T-helper 1 cell treated with Interleukin-12 subunit alpha and Interleukin-12 subunit beta and Interleukin-4 antibody, amounts not matched to agents 30 μg/mL and 1 μg/mL, for 36 hours (primary cell): Measurements from ENCODE around the gene SLC2A6.

Experiments
- H3K27ac Mint-ChIP-seq: one replicate; pipeline ENCODE4 v1.8.0; 2021; ENCODE audit warnings: mild to moderate bottlenecking, mixed read lengths
- H3K27me3 Mint-ChIP-seq: one replicate; pipeline ENCODE4 v1.8.0; 2021; ENCODE audit warnings: low read depth, mixed read lengths
- H3K36me3 Mint-ChIP-seq: one replicate; pipeline ENCODE4 v1.8.0; 2021; ENCODE audit warnings: low read depth, mixed read lengths
- H3K4me1 Mint-ChIP-seq: one replicate; pipeline ENCODE4 v1.8.0; 2021; ENCODE audit warnings: low read depth, mixed read lengths
- H3K4me3 Mint-ChIP-seq: one replicate; pipeline ENCODE4 v1.8.0; 2021; ENCODE audit warnings: mild to moderate bottlenecking, moderate library complexity, mixed read lengths
- H3K9me3 Mint-ChIP-seq: one replicate; pipeline ENCODE4 v1.8.0; 2021; ENCODE audit warnings: mixed read lengths

SLC2A6 gene

DNA sequence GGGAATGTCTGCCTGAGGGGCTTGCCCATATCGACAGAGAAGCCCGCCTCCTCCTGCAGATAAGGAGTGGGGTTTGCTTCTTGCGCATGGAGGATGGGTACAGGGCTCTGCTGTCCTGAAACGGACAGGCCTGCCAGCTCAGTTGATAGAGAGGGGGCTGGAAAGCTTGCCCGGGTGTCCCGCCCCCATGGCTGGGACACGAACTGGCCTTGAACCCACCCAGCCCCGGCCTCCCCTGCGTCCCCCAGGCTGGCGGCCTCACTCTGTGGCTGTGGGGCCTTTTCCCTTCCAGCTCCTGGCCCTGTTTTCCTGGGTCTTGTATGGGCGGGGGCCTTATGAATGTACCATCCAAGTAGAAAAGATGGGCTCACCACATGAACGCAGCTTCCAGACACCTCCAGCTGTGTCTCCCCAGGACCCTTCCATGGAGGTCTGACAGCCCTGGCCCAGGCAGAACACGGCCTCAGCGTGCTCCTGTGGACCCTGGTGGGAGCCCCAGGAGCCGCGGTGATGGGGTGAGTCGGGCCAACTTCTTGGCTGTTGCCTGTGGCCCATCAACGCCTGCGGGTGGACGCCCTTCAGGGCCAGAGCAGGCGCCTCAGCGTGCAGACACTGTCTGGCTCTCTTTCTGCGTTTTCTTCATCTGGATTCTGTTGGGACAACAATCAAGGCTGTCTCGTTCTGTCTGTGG lies 15.9 kb upstream of the SLC2A6 start:
- Mint-ChIP-seq H3K27me3 (no peaks in the 10 kb centered on the region), H3K27ac (no peak overlapping the region), H3K4me3 (no peak overlapping the region), H3K9me3 (no peaks in the 10 kb centered on the region), H3K4me1 (no peaks in the 10 kb centered on the region), H3K36me3 (no peaks in the 10 kb centered on the region)

DNA sequence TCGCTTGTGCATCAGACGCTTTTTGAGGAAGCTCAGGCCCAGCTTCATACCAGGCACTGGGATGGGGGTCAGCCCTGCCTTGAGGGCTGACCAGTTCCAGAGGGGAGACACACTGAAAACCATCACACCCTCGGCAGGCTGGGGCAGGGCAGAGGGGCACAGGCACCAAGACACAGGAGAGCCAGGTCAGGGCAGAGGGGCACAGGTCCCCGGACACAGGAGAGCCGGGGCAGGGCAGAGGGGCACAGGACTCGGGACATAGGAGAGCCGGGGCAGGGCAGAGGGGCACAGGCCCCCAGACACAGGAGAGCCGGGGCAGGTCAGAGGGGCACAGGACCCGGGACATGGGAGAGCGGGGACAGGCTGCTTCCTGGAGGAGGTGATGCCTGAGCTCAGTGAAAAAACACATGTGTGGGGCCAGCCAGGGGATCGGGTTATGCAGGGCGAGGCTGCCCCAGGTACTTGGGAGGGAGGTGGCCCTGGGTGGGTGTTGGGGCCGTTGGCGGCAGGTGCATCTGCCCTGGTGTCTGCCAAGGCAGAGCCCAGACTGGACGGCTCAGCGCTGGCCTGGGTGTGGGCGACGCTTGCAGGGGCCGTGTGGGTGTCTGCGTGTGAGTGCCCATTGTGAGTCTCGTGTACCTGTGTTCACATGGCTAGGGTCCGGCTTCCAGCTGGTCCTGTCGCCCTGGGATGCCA lies 15.1 kb upstream of the SLC2A6 start:
- H3K27ac Mint-ChIP-seq = no peak overlapping the region
- H3K27me3 Mint-ChIP-seq = no peaks in the 10 kb centered on the region
- H3K4me3 Mint-ChIP-seq = no peak overlapping the region

DNA sequence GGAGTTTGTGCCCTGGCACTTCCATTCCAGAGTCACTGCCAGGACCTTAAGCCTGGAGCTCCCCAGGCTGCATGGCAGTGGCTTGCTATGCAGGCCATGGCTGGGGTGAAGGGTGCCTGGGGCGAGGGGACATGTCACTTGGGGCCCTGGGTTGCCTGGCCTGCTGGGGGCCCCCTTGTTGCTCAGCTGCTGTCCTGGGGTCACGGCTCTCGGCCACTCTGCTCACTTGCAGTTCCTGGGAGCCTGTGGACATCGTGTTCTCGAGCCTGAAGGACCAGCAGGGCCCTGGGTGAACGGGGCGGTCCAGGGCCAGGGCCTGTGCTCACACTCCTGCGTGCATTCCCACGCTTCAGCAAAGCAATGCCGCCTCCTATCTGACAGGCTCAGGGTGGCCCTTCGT lies 14.5 kb upstream of the SLC2A6 start:
- no peaks in the 10 kb centered on the region for H3K4me1 Mint-ChIP-seq
- H3K36me3 Mint-ChIP-seq = no peaks in the 10 kb centered on the region
- H3K27me3 Mint-ChIP-seq = no peaks in the 10 kb centered on the region
- no peak overlapping the region for H3K27ac Mint-ChIP-seq
- H3K4me3 Mint-ChIP-seq = no peak overlapping the region
- H3K9me3 Mint-ChIP-seq = no peaks in the 10 kb centered on the region

More for the DNA sequence above, 15.1 kb upstream of the SLC2A6 start:
- Mint-ChIP-seq H3K9me3 (no peaks in the 10 kb centered on the region), H3K36me3 (no peaks in the 10 kb centered on the region), H3K4me1 (no peaks in the 10 kb centered on the region)

DNA sequence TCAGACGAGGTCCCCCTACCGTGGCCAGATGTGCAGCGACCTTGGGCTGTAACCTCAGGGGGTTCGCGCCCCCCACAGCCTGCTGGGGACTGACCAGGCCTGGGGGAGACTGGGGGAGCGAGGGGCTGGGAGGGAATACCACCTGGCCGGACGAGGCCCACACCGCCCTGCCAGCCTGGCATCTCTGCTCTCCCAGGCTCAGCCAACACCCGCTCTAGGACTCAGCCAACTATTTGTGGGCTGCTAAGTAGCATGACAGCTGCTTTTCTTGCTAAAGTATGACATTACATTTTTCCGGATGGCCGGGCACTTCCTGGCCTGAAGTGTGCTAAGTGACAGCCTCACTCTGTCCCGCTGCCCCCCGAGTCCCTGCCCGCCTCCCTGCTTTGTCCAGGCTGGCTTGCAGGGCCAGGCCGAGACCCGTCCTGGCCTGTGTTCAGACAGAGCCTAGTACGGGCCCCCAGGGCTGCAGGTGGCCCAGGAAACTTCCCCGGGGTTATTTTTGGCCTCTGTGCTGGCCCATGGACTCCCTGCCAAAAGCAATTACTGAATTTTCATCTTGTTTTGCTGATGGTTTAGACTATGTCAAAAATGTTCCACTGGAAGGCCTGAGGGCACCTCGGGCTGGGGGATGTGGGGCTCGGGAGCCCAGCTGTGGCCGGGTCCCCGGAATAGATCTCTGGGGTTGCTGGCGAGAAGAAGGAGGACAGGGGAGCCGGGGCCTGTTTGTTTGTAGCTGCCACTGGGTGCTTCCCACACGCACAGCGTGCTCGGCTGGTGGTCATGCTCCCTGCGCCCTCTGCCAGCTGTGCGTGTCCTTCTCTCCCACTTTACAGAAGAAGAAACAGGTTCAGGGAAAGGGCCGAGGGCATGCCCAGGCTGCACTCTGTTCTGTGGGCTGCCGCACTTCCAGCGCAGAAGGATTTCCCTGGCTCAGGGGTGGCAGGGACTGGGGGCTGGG lies 13.4 kb upstream of the SLC2A6 start:
- no peaks in the 10 kb centered on the region for H3K36me3 Mint-ChIP-seq
- H3K27me3 Mint-ChIP-seq = no peaks in the 10 kb centered on the region
- no peaks in the 10 kb centered on the region for H3K9me3 Mint-ChIP-seq
- no peak overlapping the region for H3K4me3 Mint-ChIP-seq
- no peak overlapping the region for H3K27ac Mint-ChIP-seq
- H3K4me1 Mint-ChIP-seq = no peaks in the 10 kb centered on the region

DNA sequence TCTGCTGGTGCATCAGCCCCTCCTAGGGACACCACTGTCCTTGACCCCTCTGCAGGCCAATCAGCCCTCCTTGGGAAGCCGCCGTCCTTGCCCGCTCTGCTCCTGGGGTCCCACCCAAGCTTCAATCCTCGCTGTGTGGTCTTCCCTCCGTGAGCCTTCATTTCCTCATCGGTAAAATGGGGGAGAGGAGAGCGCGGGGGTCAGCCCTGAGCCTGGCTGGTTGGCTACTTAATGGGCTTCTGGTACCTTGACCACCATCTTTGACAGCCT lies 12.7 kb upstream of the SLC2A6 start:
- no peaks in the 10 kb centered on the region for H3K9me3 Mint-ChIP-seq
- no peaks in the 10 kb centered on the region for H3K27me3 Mint-ChIP-seq
- no peaks in the 10 kb centered on the region for H3K36me3 Mint-ChIP-seq
- H3K4me3 Mint-ChIP-seq = no peak overlapping the region
- no peaks in the 10 kb centered on the region for H3K4me1 Mint-ChIP-seq
- no peak overlapping the region for H3K27ac Mint-ChIP-seq

DNA sequence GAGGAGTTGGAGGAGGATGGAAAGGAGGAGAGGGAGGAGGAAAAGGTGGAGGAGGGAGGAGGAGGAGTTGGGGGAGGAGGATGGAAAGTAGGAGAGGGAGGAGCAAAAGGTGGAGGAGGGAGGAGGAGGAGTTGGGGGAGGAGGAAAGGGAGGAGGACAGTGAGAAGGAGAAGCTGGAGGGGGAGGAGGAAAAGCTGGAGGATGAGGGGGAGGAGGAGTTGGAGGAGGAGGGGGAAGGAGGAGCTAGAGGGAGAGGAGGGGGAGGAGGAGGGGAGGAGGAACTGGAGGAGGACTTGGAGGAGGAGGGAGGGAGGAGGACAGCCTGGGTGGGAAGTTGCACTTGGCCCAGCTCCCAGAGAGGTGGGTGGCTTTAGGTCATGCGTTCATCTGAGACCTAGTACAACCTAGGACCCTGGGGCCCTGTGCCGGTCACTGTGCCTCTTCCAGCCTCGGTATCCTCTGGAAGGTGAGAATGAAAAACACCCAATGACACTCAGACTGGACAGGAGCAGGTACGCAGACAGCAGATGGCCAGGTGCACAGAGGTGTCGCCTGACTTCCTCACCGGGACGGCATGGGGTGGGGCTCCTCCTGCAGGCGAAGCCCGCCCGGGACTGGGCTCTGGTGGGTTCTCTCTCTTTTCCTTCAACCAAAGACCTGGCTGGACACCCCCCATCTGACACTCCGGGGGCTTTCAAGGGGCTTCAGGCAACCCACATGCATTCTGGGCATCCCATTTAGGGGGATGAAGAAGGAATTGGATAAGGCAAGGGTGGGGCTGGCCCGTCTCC lies 12.2 kb upstream of the SLC2A6 start:
- Mint-ChIP-seq H3K27me3 (no peaks in the 10 kb centered on the region), H3K4me1 (peaks cover 2% of the 10 kb centered on the region), H3K4me3 (no peak overlapping the region), H3K36me3 (no peaks in the 10 kb centered on the region), H3K9me3 (no peaks in the 10 kb centered on the region), H3K27ac (no peak overlapping the region)

DNA sequence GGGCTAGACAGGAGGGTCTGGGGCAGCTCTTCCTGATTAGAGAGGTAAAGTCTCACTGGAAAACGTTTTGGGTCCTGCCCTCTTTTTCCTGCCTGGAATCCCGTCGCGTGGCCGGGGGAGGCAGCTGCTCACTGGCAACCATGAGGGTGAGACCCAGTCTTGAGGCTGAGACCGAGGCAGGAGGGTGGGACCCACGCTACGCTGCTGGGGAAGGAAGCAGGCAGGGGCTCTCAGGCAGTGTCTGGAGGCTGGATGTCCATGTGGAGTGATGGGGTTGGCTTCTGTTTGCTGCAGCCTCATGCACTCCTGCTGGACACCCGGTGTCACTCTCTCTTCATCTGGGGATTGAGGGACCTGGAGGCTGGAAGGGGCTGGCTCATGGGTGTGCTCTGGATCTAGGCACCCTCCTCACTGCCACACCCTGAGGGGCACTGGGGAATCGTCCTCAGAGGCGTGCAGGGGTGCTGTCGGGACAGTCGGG lies 11.3 kb upstream of the SLC2A6 start:
- Mint-ChIP-seq H3K27me3 (no peaks in the 10 kb centered on the region), H3K9me3 (no peaks in the 10 kb centered on the region), H3K4me3 (no peak overlapping the region), H3K36me3 (no peaks in the 10 kb centered on the region), H3K4me1 (peaks cover 2% of the 10 kb centered on the region), H3K27ac (no peak overlapping the region)

DNA sequence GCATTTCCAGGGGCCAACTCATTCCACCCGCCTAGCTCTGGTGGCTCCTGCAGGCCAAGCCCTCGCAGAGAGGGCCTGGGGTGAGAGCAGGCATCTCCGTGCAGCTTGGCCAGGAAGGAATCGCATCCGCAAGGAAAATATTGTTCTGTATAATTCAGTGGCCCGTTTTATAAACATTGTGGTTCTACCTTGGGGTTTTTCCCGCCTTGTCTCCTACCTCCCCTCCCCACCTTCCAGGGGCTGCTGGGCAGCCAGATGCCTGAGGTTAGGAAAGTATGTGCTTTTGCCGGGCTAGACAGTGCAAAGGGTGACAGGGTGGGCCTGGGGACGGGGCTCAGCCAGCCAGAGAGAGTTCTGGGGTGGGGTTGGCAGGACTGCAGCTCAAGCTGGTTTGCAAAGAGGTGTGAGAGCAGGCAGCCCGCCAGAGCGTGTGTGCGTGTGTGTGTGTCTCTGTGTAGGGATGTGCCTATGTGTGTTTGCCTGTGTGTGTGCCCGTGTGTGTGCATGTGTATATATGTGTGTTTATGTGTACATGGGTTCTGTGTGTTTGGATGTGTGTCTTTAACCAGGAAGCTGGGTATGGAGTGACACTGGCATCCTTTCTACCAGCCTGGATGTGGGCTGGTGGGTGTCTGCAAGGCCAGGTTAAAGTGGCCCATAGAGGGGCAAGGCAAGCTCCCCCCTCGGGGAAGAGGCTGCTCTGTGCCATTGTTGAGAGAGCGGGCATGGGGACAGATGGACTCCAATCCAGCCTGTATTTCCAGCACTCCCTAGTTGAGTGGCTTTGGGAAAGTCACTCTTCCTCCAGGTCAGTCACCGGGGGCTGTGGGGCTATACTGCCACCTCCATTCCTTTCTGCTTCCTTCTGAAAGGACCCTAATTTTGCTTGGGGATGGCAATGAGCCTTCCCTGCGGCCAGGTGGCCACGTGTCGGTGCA lies 10.6 kb upstream of the SLC2A6 start:
- no peak overlapping the region for H3K4me3 Mint-ChIP-seq
- H3K27ac Mint-ChIP-seq = no peak overlapping the region
- H3K9me3 Mint-ChIP-seq = no peaks in the 10 kb centered on the region
- H3K36me3 Mint-ChIP-seq = no peaks in the 10 kb centered on the region
- peaks cover 2% of the 10 kb centered on the region for H3K4me1 Mint-ChIP-seq
- no peaks in the 10 kb centered on the region for H3K27me3 Mint-ChIP-seq

DNA sequence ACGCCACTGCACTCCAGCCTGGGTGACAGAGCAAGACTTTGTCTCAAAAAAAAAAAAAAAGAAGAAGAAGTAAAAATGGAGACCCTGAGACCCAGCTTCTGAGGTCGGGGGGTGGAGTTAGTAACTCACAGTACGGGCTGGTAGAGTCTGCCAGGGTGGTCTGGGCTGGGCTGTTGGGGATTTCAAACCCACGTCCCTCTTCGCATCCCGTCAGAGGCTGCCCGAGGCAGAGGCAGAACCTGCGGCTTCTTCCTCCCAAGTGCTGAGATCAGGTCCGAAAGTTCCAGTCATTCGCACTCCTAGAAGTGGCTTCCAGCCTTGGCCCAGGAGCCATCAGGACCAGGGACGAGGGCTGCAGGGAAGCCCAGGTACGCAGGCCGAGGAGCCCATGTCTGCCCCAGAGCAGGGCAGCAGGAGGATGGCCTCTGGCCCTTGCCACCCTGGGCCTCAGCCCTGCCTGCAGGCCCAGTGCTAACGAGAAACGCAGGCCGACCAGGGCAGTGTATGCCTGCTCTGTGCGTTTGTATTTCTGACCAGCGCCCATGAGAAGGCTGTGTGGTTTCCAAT lies 9.9 kb upstream of the SLC2A6 start:
- Mint-ChIP-seq H3K4me1 (peaks cover 2% of the 10 kb centered on the region), H3K27ac (no peak overlapping the region), H3K27me3 (no peaks in the 10 kb centered on the region), H3K4me3 (no peak overlapping the region), H3K9me3 (no peaks in the 10 kb centered on the region), H3K36me3 (no peaks in the 10 kb centered on the region)

DNA sequence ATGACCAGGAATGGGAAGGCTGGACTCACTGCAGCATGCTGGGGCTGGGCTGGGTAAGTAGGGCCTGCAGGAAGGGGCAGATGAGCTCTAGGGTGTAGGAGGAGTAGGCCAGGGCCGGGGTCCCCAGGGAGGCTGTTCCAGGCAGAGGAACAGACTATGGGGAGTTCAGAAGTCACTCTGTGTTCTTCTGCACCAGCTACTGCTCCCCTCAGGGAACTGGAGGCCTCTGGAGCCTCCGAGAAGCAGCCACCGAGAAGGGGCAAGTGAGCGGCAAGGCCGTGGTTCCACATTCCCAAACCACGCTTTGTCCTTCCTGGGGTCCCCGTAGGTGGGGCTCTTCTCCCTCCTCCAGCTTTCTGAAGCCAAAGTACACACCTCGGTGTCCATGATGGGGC lies 8.4 kb upstream of the SLC2A6 start:
- H3K4me3 Mint-ChIP-seq = no peak overlapping the region
- H3K36me3 Mint-ChIP-seq = no peaks in the 10 kb centered on the region
- no peaks in the 10 kb centered on the region for H3K9me3 Mint-ChIP-seq
- peaks cover 8% of the 10 kb centered on the region for H3K27me3 Mint-ChIP-seq
- peaks cover 2% of the 10 kb centered on the region for H3K4me1 Mint-ChIP-seq
- no peak overlapping the region for H3K27ac Mint-ChIP-seq

DNA sequence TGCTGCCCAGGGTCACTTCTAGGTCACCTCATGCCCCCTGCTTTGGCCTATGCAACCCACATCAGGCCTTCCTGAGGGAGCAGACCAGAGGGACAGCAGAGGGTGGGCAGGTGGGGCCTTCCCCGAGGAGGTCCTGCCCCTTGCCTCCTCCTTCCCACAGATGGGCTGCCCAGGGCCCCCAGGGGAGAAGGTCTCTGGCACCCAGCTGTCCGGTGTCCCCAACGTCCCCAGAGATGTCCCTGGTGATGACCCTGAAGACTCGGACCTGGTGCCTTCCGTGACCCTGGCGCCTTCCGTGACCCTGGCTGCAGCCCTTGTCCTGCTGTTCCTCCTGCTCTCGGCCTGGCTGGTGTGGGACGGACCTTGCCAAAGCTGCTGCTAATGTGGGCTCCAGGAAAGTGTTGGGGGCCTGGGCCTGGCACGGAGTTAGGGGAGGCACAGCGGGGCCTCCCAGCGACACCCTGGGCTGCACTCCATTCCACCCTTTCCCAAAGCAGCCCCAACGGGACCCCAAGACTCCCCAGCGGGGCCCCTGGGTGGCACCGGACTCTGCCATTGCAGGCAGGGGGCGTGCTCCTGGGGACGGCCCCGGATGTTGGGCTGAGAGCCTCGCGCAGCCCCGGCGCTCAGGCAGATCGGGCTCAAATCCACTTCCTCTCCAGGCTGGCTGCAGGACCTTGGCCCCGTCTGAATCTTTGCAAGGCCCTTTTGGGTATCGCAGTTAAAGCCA lies 6.8 kb upstream of the SLC2A6 start:
- no peaks in the 10 kb centered on the region for H3K36me3 Mint-ChIP-seq
- no peak overlapping the region for H3K27ac Mint-ChIP-seq
- H3K9me3 Mint-ChIP-seq = no peaks in the 10 kb centered on the region
- peaks cover 2% of the 10 kb centered on the region for H3K4me1 Mint-ChIP-seq
- no peak overlapping the region for H3K4me3 Mint-ChIP-seq
- H3K27me3 Mint-ChIP-seq = peaks cover 10% of the 10 kb centered on the region

DNA sequence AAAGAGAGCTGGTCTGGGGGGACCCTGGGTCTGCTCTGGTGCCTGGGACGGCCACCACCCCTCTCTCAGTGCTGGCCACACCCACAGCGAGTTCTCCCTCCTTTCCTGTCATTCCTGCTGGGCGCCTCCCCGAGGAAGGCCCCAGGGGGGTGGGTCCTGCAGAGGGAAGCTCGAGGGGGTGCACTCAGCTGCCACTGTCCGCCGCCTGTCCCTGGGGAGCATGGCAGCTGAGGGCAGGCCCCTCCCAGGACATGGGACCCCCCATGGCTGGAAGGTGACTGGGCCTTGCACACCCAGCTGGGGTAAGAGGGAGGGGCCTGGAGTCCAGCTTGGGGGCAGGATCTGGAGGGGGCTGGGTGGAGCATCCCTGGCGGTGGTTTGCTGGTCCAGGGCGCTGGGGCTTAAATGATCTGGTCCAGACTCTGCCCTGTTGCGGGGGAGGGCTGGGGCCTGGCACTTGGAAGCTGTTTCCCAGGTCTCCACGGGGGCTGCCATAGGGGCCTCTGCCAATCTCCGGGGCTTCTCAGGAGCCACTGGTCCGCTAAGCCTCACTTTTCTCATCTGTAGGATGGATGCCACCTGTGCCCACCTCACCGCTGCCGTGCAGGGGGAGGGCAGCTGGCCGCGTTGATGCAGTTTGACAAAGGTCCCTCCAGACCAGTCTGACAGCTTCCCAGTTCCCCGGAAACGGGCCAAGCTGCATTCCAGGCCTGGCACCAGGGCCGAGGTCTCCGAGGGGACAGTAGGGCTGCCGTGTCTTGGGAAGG lies 6.0 kb upstream of the SLC2A6 start:
- Mint-ChIP-seq H3K9me3 (no peaks in the 10 kb centered on the region), H3K4me3 (no peak overlapping the region), H3K4me1 (peaks cover 4% of the 10 kb centered on the region), H3K27me3 (peaks cover 13% of the 10 kb centered on the region), H3K36me3 (no peaks in the 10 kb centered on the region), H3K27ac (no peak overlapping the region)
